Airway epithelial cell (primary cell): ENCODE measurements around the gene MKNK2. TPM values are rescaled to one million over a fixed set of nuclear protein-coding genes. Genes with fewer than 3 reads are reported as not detected.

Experiments
- total RNA-seq: library from RNA; depleted of rRNA; stranded (reverse); fragments of >200 nt; gene quantifications from 2 replicates; pipeline ENCODE4 v1.2.3, GENCODE V29; 2015

The MKNK2 gene
- total RNA-seq, result 348 and 384 TPM in 2 replicates

GRCh38 chr19:2050991-2051772 is at the start of gene MKNK2:
Gene MKNK2 (minus strand): TSS chr19:2051244. CDS start chr19:2050851, 393 bp downstream.

GRCh38 chr19:2096480-2097202 is 45.6 kb upstream of the MKNK2 start, which contains the start of gene IZUMO4:
Gene IZUMO4 (plus strand): TSS chr19:2096915. CDS start chr19:2096946, 31 bp downstream.

GRCh38 chr19:2096034-2096479 is 45.0 kb upstream of the MKNK2 start, which contains the start of gene MOB3A:
Gene MOB3A (minus strand): TSS chr19:2096326. CDS start chr19:2078560, 17,766 bp downstream.

GRCh38 chr19:2015608-2015950 is 35.5 kb downstream of the MKNK2 start, which contains the start of gene BTBD2:
Gene BTBD2 (minus strand): TSS chr19:2015714. CDS start chr19:2015703, 11 bp downstream.

Other genes starting within 250 kb of the MKNK2 start
- 0.28 and 1.4 TPM in 2 replicates for gene ATP8B3, start 239.0 kb downstream of the MKNK2 start, total RNA-seq
- 16.8 and 22.7 TPM in 2 replicates for gene REXO1, start 202.8 kb downstream of the MKNK2 start, total RNA-seq
- gene KLF16, start 187.7 kb downstream of the MKNK2 start, total RNA-seq, result 19.2 and 22.6 TPM in 2 replicates
- gene ABHD17A, start 165.7 kb downstream of the MKNK2 start, total RNA-seq, result 126 and 133 TPM in 2 replicates
- gene ADAT3, start 145.8 kb downstream of the MKNK2 start, total RNA-seq, result 9.6 and 12.4 TPM in 2 replicates
- gene SCAMP4, start 145.8 kb downstream of the MKNK2 start, total RNA-seq, result 84.6 and 136 TPM in 2 replicates
- 79.0 and 82.8 TPM in 2 replicates for gene CSNK1G2, start 110.1 kb downstream of the MKNK2 start, total RNA-seq
- 64.8 and 101 TPM in 2 replicates for gene BTBD2, start 35.5 kb downstream of the MKNK2 start, total RNA-seq
- gene MOB3A, start 45.1 kb upstream of the MKNK2 start, total RNA-seq, result 40.6 and 53.2 TPM in 2 replicates
- gene IZUMO4, start 45.7 kb upstream of the MKNK2 start, total RNA-seq, result 4.3 and 4.4 TPM in 2 replicates
- gene AP3D1, start 100.3 kb upstream of the MKNK2 start, total RNA-seq, result 81.8 and 94.4 TPM in 2 replicates
- gene DOT1L, start 112.7 kb upstream of the MKNK2 start, total RNA-seq, result 12.9 and 14.3 TPM in 2 replicates
- gene PLEKHJ1, start 185.1 kb upstream of the MKNK2 start, total RNA-seq, result 83.1 and 83.5 TPM in 2 replicates
- 35.6 and 65.5 TPM in 2 replicates for gene SF3A2, start 185.6 kb upstream of the MKNK2 start, total RNA-seq
- 0.35 and 2.1 TPM in 2 replicates for gene AMH, start 198.1 kb upstream of the MKNK2 start, total RNA-seq
- gene JSRP1, start 205.2 kb upstream of the MKNK2 start, total RNA-seq, result not detected in 2 replicates
- not detected in 2 replicates for gene PEAK3, start 230.9 kb upstream of the MKNK2 start, total RNA-seq